ENCODE results near the gene VPS16.

GRCh38 chr20:2872459-2873009, 32.0 kb downstream of the VPS16 start:
- TF ChIP-seq CTCF (IDR thresholded peaks at IDR 0.05; ENCODE audit: insufficient read depth, low read length, poor library complexity, severe bottlenecking), result no peak
- TF ChIP-seq EZH2phosphoT487 (conservative IDR thresholded peaks at IDR 0.05; ENCODE audit: low read length), result no peak

Data from SU-DHL-6 (cell line).